ENCODE data around the gene ST3GAL5. TPM values are rescaled to one million over a fixed set of nuclear protein-coding genes. Genes with fewer than 3 reads are reported as not detected.

The ST3GAL5 gene
- total and polyA plus RNA-seq, 2 donors (not counting 1 experiment from before 2014, with no cell fraction given) = 42.6 to 94.3 TPM

DNA sequence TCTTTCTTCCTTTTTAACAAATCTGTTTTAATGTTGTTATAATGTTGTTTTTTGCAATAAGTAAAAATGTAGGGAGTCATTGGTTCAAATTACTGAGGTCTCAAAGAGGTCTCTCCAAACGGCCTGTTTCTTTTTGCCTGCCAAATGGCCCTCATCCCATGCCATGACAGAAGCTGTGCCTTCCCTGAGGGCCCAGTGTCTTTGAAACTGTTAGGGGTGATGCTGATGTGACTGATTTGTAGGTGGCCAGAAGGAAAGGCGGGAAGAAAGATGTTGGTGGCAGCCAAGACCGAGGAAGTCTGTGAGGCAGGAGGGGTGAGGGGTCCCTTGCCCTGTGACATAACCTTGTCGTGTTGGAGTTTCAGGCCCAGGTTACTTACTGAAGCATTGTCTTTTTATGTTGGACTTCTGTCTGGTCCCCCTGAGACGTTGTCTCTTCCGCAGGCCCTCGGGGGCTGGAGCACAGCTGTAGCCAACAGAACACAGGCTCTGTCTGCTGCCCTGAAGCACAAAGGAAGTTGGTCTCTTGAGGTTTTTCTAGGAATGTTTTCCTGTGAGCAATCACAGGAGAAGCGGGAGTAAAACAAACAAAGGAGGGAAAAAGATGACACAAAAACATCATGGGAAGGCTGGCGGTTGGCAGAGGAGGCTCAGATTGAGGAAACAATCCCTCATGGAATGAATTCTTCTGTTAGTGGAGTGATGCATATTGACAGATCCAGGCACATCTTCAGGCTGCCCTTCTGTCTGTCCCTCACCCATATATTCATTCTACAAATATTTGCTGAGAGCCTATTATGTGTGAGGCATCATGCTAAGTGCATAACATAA, 4.9 kb upstream of the ST3GAL5 start:
- Histone ChIP-seq H3K9me3 (ENCODE audit: control extremely low read depth in 1 of 3, control insufficient read depth in 2 of 3, insufficient read depth in 1 of 3, low read length in 2 of 3) (peaks cover 0 to 13% (median 11%) of the 10 kb centered on the region in 3 donors), H3K36me3 (replicated peaks in 1 of 2; ENCODE audit: control extremely low read depth in 1 of 2, control insufficient read depth in 1 of 2, extremely low read depth in 1 of 2, insufficient read depth in 2 of 2, low read length in 1 of 2) (no peaks in the 10 kb centered on the region), H3K4me2 (replicated peaks; ENCODE audit: low read depth, low read length, poor library complexity, severe bottlenecking) (no peak overlapping the region), H3K9ac (ENCODE audit: low read length) (no peak overlapping the region), H3K27me3 (replicated peaks in 1 of 4; ENCODE audit: control extremely low read depth in 1 of 4, control insufficient read depth in 3 of 4, insufficient read depth in 4 of 4, low read length in 3 of 4) (no peaks in the 10 kb centered on the region), H3K4me1 (ENCODE audit: control insufficient read depth in 2 of 2, insufficient read depth in 2 of 2, low read length in 2 of 2) (peaks cover 14 to 22% of the 10 kb centered on the region in 2 donors), H4K20me1 (ENCODE audit: control insufficient read depth, insufficient read depth, low read length, poor library complexity, severe bottlenecking) (no peaks in the 10 kb centered on the region), H2AFZ (ENCODE audit: insufficient read depth, low read depth, low read length, poor library complexity, severe bottlenecking) (no peak overlapping the region), H3K4me3 (ENCODE audit: control extremely low read depth in 1 of 5, extremely low read depth in 1 of 5, insufficient read depth in 1 of 5, low read depth in 2 of 5, low read length in 4 of 5) (no peak overlapping the region), H3K27ac (ENCODE audit: low read length in 2 of 2) (no peak overlapping the region), H3K79me2 (ENCODE audit: control insufficient read depth, insufficient read depth, low read length) (peaks cover 16% of the 10 kb centered on the region)
- peaks cover 49% of the 10 kb centered on the region for H3K4me1 Mint-ChIP-seq
- H3K27ac Mint-ChIP-seq = no peak overlapping the region
- ATAC-seq (ENCODE audit: low read depth) = no peak
- POLR2A ChIA-PET = no interaction called here
- DNase-seq = no peak
- H3K27me3 Mint-ChIP-seq = no peaks in the 10 kb centered on the region
- TF ChIP-seq EZH2 (IDR thresholded peaks at IDR 0.05; ENCODE audit: borderline replicate concordance, insufficient read depth, low read depth, low read length, poor library complexity, severe bottlenecking) = no peak
- TF ChIP-seq, protein P1, sequence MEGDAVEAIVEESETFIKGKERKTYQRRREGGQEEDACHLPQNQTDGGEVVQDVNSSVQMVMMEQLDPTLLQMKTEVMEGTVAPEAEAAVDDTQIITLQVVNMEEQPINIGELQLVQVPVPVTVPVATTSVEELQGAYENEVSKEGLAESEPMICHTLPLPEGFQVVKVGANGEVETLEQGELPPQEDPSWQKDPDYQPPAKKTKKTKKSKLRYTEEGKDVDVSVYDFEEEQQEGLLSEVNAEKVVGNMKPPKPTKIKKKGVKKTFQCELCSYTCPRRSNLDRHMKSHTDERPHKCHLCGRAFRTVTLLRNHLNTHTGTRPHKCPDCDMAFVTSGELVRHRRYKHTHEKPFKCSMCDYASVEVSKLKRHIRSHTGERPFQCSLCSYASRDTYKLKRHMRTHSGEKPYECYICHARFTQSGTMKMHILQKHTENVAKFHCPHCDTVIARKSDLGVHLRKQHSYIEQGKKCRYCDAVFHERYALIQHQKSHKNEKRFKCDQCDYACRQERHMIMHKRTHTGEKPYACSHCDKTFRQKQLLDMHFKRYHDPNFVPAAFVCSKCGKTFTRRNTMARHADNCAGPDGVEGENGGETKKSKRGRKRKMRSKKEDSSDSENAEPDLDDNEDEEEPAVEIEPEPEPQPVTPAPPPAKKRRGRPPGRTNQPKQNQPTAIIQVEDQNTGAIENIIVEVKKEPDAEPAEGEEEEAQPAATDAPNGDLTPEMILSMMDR (IDR thresholded peaks at IDR 0.05) = no peak
- intact Hi-C loops (cut with micrococcal nuclease) = no loop called here
- CTCF ChIA-PET = interaction anchor here (12.7 kb wide), 1 partner anchor 64 kb away, joined by 250 read pairs; no protein-coding TSS in a partner anchor
- WGBS (ENCODE audit: insufficient coverage) = 58% methylated on average over 9 of the region's 9 CpGs
- no peak overlapping the region for H3K4me3 Mint-ChIP-seq
- H3K9me3 Mint-ChIP-seq (ENCODE audit: insufficient read depth) = no peaks in the 10 kb centered on the region

All from B cell (primary cell).